Neural progenitor cell (in vitro differentiated cells): ENCODE data around the gene RAB5IF. TPM values are rescaled to one million over a fixed set of nuclear protein-coding genes. Genes with fewer than 3 reads are reported as not detected.

Experiments used
- DNase-seq: peaks from one replicate; pipeline ENCODE4 v3.0.0-alpha.2; 2016; ENCODE audit warnings: low spot score
- H2AFZ ChIP-seq: fragments of 200-600 bp; sonication (generic); replicated peaks from 2 replicates; pipeline ENCODE4 v1.6.1; 2016; ENCODE audit warnings: antibody characterized with exemption
- H3F3A ChIP-seq: fragments of 200-600 bp; sonication (generic); 2 replicates; pipeline ENCODE4 v1.6.1; 2016; ENCODE audit warnings: antibody characterized with exemption, low read depth
- H3K27ac ChIP-seq: fragments of 200-600 bp; sonication (generic); 2 replicates; pipeline ENCODE4 v1.5.1; 2016; ENCODE audit warnings: mild to moderate bottlenecking
- H3K27me3 ChIP-seq: fragments of 200-600 bp; sonication (generic); 2 replicates; pipeline ENCODE4 v1.6.1; 2016; ENCODE audit warnings: mild to moderate bottlenecking, moderate library complexity
- H3K36me3 ChIP-seq: fragments of 200-600 bp; sonication (generic); 2 replicates; pipeline ENCODE4 v1.5.1; 2016
- H3K4me1 ChIP-seq: fragments of 200-600 bp; sonication (generic); 2 replicates; pipeline ENCODE4 v1.6.1; 2016; ENCODE audit warnings: mixed run types
- H3K4me2 ChIP-seq: fragments of 200-600 bp; sonication (generic); 2 replicates; pipeline ENCODE4 v1.6.1; 2016
- H3K4me3 ChIP-seq: fragments of 200-600 bp; sonication (generic); 2 replicates; pipeline ENCODE4 v1.5.1; 2016
- H3K79me2 ChIP-seq: fragments of 200-600 bp; sonication (generic); 2 replicates; pipeline ENCODE4 v1.6.1; 2016; ENCODE audit warnings: low read depth
- H3K9ac ChIP-seq: fragments of 200-600 bp; sonication (generic); 2 replicates; pipeline ENCODE4 v1.6.1; 2016
- H3K9me3 ChIP-seq: fragments of 200-600 bp; sonication (generic); 2 replicates; pipeline ENCODE4 v1.5.1; 2016; ENCODE audit warnings: low read depth
- H4K20me1 ChIP-seq: fragments of 200-600 bp; sonication (generic); 2 replicates; pipeline ENCODE4 v1.6.1; 2016; ENCODE audit warnings: low read depth
- H3K27ac Mint-ChIP-seq: 3 replicates; pipeline ENCODE4 v1.8.0; 2021; ENCODE audit warnings: mixed read lengths
- H3K27me3 Mint-ChIP-seq: 2 replicates; pipeline ENCODE4 v1.8.0; 2022; ENCODE audit warnings: low read depth, mild to moderate bottlenecking, inconsistent platforms, moderate library complexity, mixed read lengths; ENCODE audit not compliant: insufficient read depth
- H3K36me3 Mint-ChIP-seq: 3 replicates; pipeline ENCODE4 v1.8.0; 2021; ENCODE audit warnings: mixed read lengths
- H3K4me1 Mint-ChIP-seq: 3 replicates; pipeline ENCODE4 v1.8.0; 2021; ENCODE audit warnings: mixed read lengths
- H3K4me3 Mint-ChIP-seq: 3 replicates; pipeline ENCODE4 v1.8.0; 2021; ENCODE audit warnings: mild to moderate bottlenecking, moderate library complexity, mixed read lengths
- H3K9me3 Mint-ChIP-seq: 3 replicates; pipeline ENCODE4 v1.8.0; 2020; ENCODE audit warnings: mixed read lengths
- EZH2 ChIP-seq: fragments of 200-600 bp; sonication (generic); IDR thresholded peaks from 2 replicates; pipeline ENCODE4 v1.6.1; 2017; ENCODE audit warnings: antibody characterized with exemption, mild to moderate bottlenecking, moderate library complexity
- EZH2phosphoT487 ChIP-seq: fragments of 200-600 bp; sonication (generic); IDR thresholded peaks from 2 replicates; pipeline ENCODE4 v1.6.1; 2017; ENCODE audit warnings: antibody characterized with exemption
- total RNA-seq: library from RNA; depleted of rRNA; stranded (reverse); fragments of >200 nt; gene quantifications from 2 replicates; pipeline ENCODE4 v1.2.3, GENCODE V29; 2015; ENCODE audit warnings: low replicate concordance
- TF ChIP-seq, protein P1 (sequence below): fragments of 200-600 bp; sonication (generic); IDR thresholded peaks from 2 replicates; pipeline ENCODE4 v1.5.1; 2017; ENCODE audit warnings: antibody characterized with exemption, mild to moderate bottlenecking

Gene RAB5IF
- total RNA-seq, 1 donor from 2014 or later, result 69.5 TPM

DNA sequence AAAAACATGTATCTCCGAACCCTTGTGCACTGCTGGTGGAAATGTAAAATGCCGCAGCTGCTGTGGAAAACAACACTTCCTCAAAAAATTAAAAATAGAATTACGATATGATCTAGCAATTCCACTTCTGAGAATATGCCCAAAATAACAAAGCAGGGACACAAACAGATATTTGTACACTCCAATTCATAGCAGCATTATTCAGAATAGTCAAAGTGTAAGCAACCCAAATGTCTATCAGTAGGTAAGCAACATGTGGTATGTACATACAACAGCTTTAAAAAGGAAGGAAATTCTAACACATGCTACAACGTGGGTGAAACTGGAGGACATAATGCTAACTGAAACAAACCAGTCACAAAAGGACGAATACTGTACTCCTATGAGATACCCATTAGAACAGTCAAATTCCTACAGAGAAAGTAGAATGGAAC lies 5.7 kb upstream of the RAB5IF start:
- H3K27ac ChIP-seq, result no peak overlapping the region
- no peak for TF ChIP-seq EZH2
- no peak for TF ChIP-seq EZH2phosphoT487
- TF ChIP-seq, protein P1, sequence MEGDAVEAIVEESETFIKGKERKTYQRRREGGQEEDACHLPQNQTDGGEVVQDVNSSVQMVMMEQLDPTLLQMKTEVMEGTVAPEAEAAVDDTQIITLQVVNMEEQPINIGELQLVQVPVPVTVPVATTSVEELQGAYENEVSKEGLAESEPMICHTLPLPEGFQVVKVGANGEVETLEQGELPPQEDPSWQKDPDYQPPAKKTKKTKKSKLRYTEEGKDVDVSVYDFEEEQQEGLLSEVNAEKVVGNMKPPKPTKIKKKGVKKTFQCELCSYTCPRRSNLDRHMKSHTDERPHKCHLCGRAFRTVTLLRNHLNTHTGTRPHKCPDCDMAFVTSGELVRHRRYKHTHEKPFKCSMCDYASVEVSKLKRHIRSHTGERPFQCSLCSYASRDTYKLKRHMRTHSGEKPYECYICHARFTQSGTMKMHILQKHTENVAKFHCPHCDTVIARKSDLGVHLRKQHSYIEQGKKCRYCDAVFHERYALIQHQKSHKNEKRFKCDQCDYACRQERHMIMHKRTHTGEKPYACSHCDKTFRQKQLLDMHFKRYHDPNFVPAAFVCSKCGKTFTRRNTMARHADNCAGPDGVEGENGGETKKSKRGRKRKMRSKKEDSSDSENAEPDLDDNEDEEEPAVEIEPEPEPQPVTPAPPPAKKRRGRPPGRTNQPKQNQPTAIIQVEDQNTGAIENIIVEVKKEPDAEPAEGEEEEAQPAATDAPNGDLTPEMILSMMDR, result no peak

GRCh38 chr20:36601540-36601939 lies 4.0 kb upstream of the RAB5IF start:
- H3F3A ChIP-seq, result peaks cover 9% of the 10 kb centered on the region
- no peak overlapping the region for H3K27ac ChIP-seq
- H3K9ac ChIP-seq, result no peak overlapping the region
- H3K27ac Mint-ChIP-seq, result no peak overlapping the region
- peaks cover 8% of the 10 kb centered on the region for H3K27me3 Mint-ChIP-seq
- H3K36me3 ChIP-seq, result no peaks in the 10 kb centered on the region
- H4K20me1 ChIP-seq, result peaks cover 7% of the 10 kb centered on the region
- H3K9me3 ChIP-seq, result no peaks in the 10 kb centered on the region
- no peak for DNase-seq
- no peak overlapping the region for H2AFZ ChIP-seq
- peaks cover 15% of the 10 kb centered on the region for H3K4me1 Mint-ChIP-seq
- no peak overlapping the region for H3K4me3 ChIP-seq
- no peaks in the 10 kb centered on the region for H3K36me3 Mint-ChIP-seq
- H3K27me3 ChIP-seq, result no peaks in the 10 kb centered on the region
- no peak overlapping the region for H3K4me3 Mint-ChIP-seq
- H3K9me3 Mint-ChIP-seq, result no peaks in the 10 kb centered on the region
- H3K4me1 ChIP-seq, result peaks cover under 1% of the 10 kb centered on the region
- H3K4me2 ChIP-seq, result no peak overlapping the region
- peaks cover 9% of the 10 kb centered on the region for H3K79me2 ChIP-seq
- TF ChIP-seq, protein P1, result no peak
- TF ChIP-seq EZH2phosphoT487 (no peak), EZH2 (no peak)

More for the DNA sequence above, 5.7 kb upstream of the RAB5IF start:
- DNase-seq, result no peak
- H3K4me1 Mint-ChIP-seq, result peaks cover 6% of the 10 kb centered on the region
- H3K36me3 Mint-ChIP-seq, result peaks cover 3% of the 10 kb centered on the region
- no peak overlapping the region for H3K27ac Mint-ChIP-seq
- H3K4me3 Mint-ChIP-seq, result no peak overlapping the region
- H3K9me3 Mint-ChIP-seq, result no peaks in the 10 kb centered on the region
- Histone ChIP-seq H3K79me2 (no peaks in the 10 kb centered on the region), H3K4me3 (no peak overlapping the region), H3F3A (peaks cover 6% of the 10 kb centered on the region), H2AFZ (no peak overlapping the region), H3K9ac (no peak overlapping the region), H3K27me3 (no peaks in the 10 kb centered on the region), H3K36me3 (no peaks in the 10 kb centered on the region), H3K4me2 (no peak overlapping the region), H3K9me3 (no peaks in the 10 kb centered on the region), H4K20me1 (no peaks in the 10 kb centered on the region), H3K4me1 (no peaks in the 10 kb centered on the region)
- H3K27me3 Mint-ChIP-seq, result peaks cover 11% of the 10 kb centered on the region

- Histone ChIP-seq H3F3A (peaks cover 4% of the 10 kb centered on the region), H3K27ac (no peak overlapping the region), H3K36me3 (no peaks in the 10 kb centered on the region), H3K4me2 (peak overlapping the region; percentile 47), H4K20me1 (peaks cover 20% of the 10 kb centered on the region), H3K4me1 (peaks cover 5% of the 10 kb centered on the region), H3K27me3 (no peaks in the 10 kb centered on the region), H2AFZ (peak overlapping the region; percentile 23), H3K9ac (no peak overlapping the region), H3K79me2 (peaks cover 30% of the 10 kb centered on the region), H3K9me3 (no peaks in the 10 kb centered on the region), H3K4me3 (no peak overlapping the region)
- Mint-ChIP-seq H3K36me3 (peaks cover 4% of the 10 kb centered on the region), H3K4me3 (peak overlapping the region; percentile 98), H3K27ac (peak overlapping the region; percentile 78), H3K9me3 (no peaks in the 10 kb centered on the region), H3K4me1 (peaks cover 20% of the 10 kb centered on the region), H3K27me3 (peaks cover 8% of the 10 kb centered on the region)
- no peak for TF ChIP-seq EZH2
- TF ChIP-seq, protein P1, result no peak
- TF ChIP-seq EZH2phosphoT487, result no peak
- peak; percentile 13 for DNase-seq
These were observed 604 bp upstream of the RAB5IF start for GRCh38 chr20:36604952-36605398.
